ENCODE measurements around the gene SNURF.

Gene SNURF

DNA sequence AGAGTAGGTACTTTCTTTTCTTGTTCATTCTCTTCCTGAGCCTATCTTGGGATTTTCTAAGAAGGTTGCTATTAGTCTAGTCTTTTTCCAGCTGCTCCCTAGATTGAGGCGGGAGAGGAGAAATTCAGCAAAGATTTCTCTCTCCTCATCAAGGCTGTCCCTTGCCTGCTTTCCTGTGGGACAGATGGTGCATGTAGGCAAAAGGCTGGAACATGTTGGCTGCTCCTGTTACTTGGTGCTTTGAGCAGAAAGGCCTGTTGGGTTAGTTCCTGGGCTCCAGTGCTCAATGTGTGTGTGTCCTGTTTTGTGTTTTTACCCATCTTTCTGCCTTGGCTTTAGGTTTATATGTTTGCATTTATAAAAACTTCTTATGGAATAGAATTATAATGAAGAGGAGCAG lies 9.1 kb upstream of the SNURF start:
- no peak overlapping the region for H3K4me3 Mint-ChIP-seq
- no peaks in the 10 kb centered on the region for H3K36me3 Mint-ChIP-seq (ENCODE audit: low read depth)
- TF ChIP-seq, protein P1, sequence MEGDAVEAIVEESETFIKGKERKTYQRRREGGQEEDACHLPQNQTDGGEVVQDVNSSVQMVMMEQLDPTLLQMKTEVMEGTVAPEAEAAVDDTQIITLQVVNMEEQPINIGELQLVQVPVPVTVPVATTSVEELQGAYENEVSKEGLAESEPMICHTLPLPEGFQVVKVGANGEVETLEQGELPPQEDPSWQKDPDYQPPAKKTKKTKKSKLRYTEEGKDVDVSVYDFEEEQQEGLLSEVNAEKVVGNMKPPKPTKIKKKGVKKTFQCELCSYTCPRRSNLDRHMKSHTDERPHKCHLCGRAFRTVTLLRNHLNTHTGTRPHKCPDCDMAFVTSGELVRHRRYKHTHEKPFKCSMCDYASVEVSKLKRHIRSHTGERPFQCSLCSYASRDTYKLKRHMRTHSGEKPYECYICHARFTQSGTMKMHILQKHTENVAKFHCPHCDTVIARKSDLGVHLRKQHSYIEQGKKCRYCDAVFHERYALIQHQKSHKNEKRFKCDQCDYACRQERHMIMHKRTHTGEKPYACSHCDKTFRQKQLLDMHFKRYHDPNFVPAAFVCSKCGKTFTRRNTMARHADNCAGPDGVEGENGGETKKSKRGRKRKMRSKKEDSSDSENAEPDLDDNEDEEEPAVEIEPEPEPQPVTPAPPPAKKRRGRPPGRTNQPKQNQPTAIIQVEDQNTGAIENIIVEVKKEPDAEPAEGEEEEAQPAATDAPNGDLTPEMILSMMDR (IDR thresholded peaks at IDR 0.05; ENCODE audit: unreplicated experiment in 3 of 3), result no peak
- peaks cover 21% of the 10 kb centered on the region for H3K4me1 Mint-ChIP-seq
- H3K9me3 Mint-ChIP-seq, result peaks cover 4% of the 10 kb centered on the region
- H3K27ac Mint-ChIP-seq, result peak overlapping the region in 1 of 3 experiments; percentile 63
- H3K27me3 Mint-ChIP-seq (ENCODE audit: low read depth), result no peaks in the 10 kb centered on the region

DNA sequence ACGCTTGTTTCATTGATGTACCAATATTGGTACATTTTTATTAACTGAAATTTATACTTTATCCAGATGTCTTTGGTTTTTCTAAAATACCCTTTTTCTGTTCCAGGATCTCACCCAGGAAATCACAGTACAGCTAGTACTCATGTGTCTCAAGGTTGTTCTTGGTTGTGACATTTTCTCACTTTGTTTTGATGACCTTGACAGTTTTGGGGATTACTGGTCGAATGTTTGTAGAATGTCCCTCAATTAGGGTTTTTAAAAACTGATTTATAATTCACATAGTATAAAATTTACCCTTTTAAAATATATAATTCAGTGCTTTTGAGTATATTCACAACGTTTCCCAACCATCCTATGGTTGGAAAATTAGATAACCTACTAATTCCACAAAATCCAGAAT lies 6.3 kb upstream of the SNURF start:
- peaks cover 12% of the 10 kb centered on the region for H3K4me1 Mint-ChIP-seq
- no peak overlapping the region for H3K27ac Mint-ChIP-seq
- H3K9me3 Mint-ChIP-seq, result peaks cover 7% of the 10 kb centered on the region

DNA sequence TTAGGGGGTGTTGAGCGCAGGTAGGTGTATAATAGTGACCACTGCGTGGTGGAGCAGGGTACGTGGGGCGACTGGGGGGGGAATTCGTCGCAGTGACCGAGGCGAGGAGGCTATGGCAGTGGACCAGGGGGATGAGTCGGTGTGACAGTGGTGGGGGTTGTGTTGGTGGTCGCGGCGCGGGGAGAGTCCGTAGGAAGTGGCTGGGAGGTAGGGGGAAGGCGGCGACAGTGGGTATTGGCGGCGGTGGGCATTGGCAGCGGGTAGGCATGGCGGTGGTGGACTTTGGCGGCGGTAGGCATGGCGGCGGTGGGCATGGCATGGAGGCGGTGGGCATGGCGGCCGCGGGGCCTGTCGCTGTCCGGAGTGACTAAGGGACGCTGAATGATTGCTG lies 739 bp downstream of the SNURF start:
- Mint-ChIP-seq H3K9me3 (peaks cover 23% of the 10 kb centered on the region), H3K27me3 (ENCODE audit: low read depth) (no peaks in the 10 kb centered on the region), H3K4me1 (peaks cover 11% of the 10 kb centered on the region), H3K36me3 (ENCODE audit: low read depth) (peaks cover 11% of the 10 kb centered on the region), H3K4me3 (peak overlapping the region; percentile 89 to 97 (median 97)), H3K27ac (peak overlapping the region; percentile 99 to 100 (median 99))
- TF ChIP-seq, protein P1 (IDR thresholded peaks at IDR 0.05; ENCODE audit: unreplicated experiment in 3 of 3), result no peak

More for the DNA sequence above, 6.3 kb upstream of the SNURF start:
- H3K27me3 Mint-ChIP-seq (ENCODE audit: low read depth), result no peaks in the 10 kb centered on the region
- H3K36me3 Mint-ChIP-seq (ENCODE audit: low read depth), result no peaks in the 10 kb centered on the region
- H3K4me3 Mint-ChIP-seq, result no peak overlapping the region
- TF ChIP-seq, protein P1 (IDR thresholded peaks at IDR 0.05; ENCODE audit: unreplicated experiment in 3 of 3), result no peak

DNA sequence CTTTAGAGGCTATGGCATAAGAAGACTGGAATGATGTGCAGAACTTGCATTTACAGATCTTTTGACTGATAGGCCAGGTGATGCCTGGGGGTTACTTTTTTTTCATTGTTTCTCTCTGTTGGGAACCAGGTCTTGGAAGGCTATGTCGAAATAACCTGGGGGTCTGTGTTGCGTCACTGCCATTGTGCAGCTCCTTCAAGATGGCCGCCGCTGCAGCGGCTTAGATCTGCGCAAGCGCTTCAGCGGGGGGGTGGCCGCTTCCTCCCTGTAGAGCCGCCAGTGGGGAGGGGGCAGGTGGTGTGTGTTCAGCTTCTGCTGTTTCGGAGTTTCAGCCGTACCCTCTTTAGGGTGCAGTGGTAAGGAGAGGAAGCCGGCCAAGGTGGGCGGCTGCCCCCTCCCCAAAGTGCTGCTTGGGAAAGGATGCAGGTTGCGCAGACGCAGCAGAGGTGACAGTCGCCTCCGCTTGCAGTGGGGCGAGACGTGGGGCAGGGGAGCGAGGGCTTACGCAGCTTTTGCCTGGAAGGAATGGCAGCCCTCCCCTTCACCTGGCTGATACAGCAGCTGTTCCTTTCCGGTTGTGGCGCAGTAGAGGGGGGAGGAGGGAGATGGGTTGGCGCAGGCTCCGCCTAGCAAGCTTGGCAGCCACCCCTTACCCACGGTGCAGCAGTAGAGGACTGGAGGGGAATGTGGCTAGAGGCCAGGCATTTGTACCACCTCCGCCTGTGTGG lies 1.5 kb downstream of the SNURF start:
- H3K4me3 Mint-ChIP-seq, result peak overlapping the region; percentile 89 to 97 (median 97)
- TF ChIP-seq, protein P1 (IDR thresholded peaks at IDR 0.05; ENCODE audit: unreplicated experiment in 3 of 3), result no peak
- H3K36me3 Mint-ChIP-seq (ENCODE audit: low read depth), result peaks cover 17% of the 10 kb centered on the region
- H3K27ac Mint-ChIP-seq, result peak overlapping the region; percentile 99 to 100 (median 99)
- peaks cover 20% of the 10 kb centered on the region for H3K9me3 Mint-ChIP-seq
- H3K27me3 Mint-ChIP-seq (ENCODE audit: low read depth), result no peaks in the 10 kb centered on the region
- H3K4me1 Mint-ChIP-seq, result peaks cover 11% of the 10 kb centered on the region

DNA sequence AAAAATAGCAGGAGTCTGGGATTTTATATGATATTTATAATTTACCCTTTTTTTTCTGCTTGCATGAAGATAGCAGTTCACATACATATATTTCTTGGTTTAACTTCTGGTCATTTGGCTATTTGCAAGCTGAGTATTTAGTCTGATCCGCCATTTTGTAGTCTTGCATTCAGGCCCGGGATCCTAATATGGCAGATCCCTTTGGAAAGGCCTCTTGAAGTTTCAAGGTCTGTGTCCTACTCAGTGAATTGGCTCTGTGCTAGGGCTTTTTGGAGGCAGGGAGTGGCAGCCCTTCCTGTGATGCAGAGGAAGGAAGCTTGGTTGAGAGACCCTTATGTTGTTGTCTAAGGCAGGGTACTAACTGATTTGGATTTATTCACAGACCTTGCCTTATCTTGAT lies 2.9 kb downstream of the SNURF start:
- Mint-ChIP-seq H3K36me3 (ENCODE audit: low read depth) (peaks cover 25% of the 10 kb centered on the region), H3K4me1 (peaks cover 11% of the 10 kb centered on the region), H3K4me3 (peak overlapping the region; percentile 89 to 97 (median 97)), H3K27me3 (ENCODE audit: low read depth) (no peaks in the 10 kb centered on the region), H3K9me3 (peaks cover 20% of the 10 kb centered on the region), H3K27ac (peak overlapping the region; percentile 83 to 99 (median 99))
- TF ChIP-seq, protein P1 (IDR thresholded peaks at IDR 0.05; ENCODE audit: unreplicated experiment in 3 of 3), result no peak

DNA sequence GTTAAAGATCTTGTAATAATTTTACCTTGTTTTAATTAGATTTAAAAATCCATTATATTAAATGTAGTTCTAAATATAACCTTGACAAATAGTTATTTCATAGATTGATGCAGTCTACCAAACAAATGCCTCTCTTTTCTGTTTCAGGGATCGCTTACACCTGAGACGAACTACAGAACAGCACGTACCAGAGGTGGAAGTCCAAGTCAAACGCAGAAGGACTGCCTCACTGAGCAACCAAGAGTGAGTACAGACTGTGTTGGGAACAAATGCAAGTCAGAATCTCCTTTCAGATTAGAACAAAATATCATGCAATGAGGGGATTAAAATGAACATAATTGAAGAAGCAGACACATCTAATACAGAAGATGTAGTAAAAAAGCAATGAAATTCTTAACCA lies 7.2 kb downstream of the SNURF start:
- no peaks in the 10 kb centered on the region for H3K27me3 Mint-ChIP-seq (ENCODE audit: low read depth)
- peaks cover 19% of the 10 kb centered on the region for H3K9me3 Mint-ChIP-seq
- peaks cover 11% of the 10 kb centered on the region for H3K4me1 Mint-ChIP-seq
- TF ChIP-seq, protein P1 (IDR thresholded peaks at IDR 0.05; ENCODE audit: unreplicated experiment in 3 of 3), result no peak
- H3K4me3 Mint-ChIP-seq, result no peak overlapping the region
- peaks cover 58% of the 10 kb centered on the region for H3K36me3 Mint-ChIP-seq (ENCODE audit: low read depth)
- no peak overlapping the region for H3K27ac Mint-ChIP-seq

Measured in nephron (organoid).